AG04449 (cell line): ENCODE measurements around the gene IRF4.

Source experiments
- CTCF ChIA-PET: fragments of 350-600 bp; formaldehyde crosslinking; extraction: SDS; loops from one replicate; lab custom pipeline; 2021; ENCODE audit warnings: antibody characterized with exemption; lab: Yijun Ruan, JAX
- POLR2A ChIA-PET: fragments of 400-600, 350-600 bp; formaldehyde crosslinking; extraction: SDS; loops from one replicate; lab custom pipeline; 2020; ENCODE audit warnings: antibody characterized with exemption, inconsistent platforms; lab: Yijun Ruan, JAX
- DNase-seq: peaks from one replicate; pipeline ENCODE4 v3.0.0-alpha.2; 2010; ENCODE audit warnings: low read depth, low spot score
- H3K4me3 ChIP-seq: 2 replicates; pipeline ENCODE4 v1.5.1; 2011; ENCODE audit warnings: low read depth, mild to moderate bottlenecking, control low read depth, low read length
- CTCF ChIP-seq: IDR thresholded peaks from one replicate; pipeline ENCODE4 v1.5.1; 2011; ENCODE audit warnings: mild to moderate bottlenecking, moderate library complexity, low read length, control low read depth, inconsistent platforms; ENCODE audit not compliant: insufficient read depth; ENCODE audit errors: missing control alignments

IRF4 gene

GRCh38 chr6:396126-396520, 4.6 kb downstream of the IRF4 start:
- no peak for TF ChIP-seq CTCF
- ChIA-PET POLR2A (no interaction called here), CTCF (no interaction called here)
- no peak for DNase-seq
- no peak overlapping the region for H3K4me3 ChIP-seq

- TF ChIP-seq CTCF = no peak
- no peak for DNase-seq
- ChIA-PET CTCF (no interaction called here), POLR2A (no interaction called here)
- no peak overlapping the region for H3K4me3 ChIP-seq
Measured at GRCh38 chr6:397056-397455, 5.5 kb downstream of the IRF4 start.

- H3K4me3 ChIP-seq = no peak overlapping the region
- ChIA-PET CTCF (no interaction called here), POLR2A (no interaction called here)
- no peak for DNase-seq
- TF ChIP-seq CTCF = no peak
Measured at GRCh38 chr6:397604-398003, 6.1 kb downstream of the IRF4 start.

GRCh38 chr6:398065-398464, 6.5 kb downstream of the IRF4 start:
- POLR2A ChIA-PET = no interaction called here
- DNase-seq = no peak
- CTCF ChIA-PET = no interaction called here
- no peak overlapping the region for H3K4me3 ChIP-seq
- TF ChIP-seq CTCF = no peak

- H3K4me3 ChIP-seq = no peak overlapping the region
- TF ChIP-seq CTCF = no peak
- no peak for DNase-seq
- POLR2A ChIA-PET = no interaction called here
- CTCF ChIA-PET = no interaction called here
Measured at GRCh38 chr6:398558-399078, 7.1 kb downstream of the IRF4 start.

- CTCF ChIA-PET = no interaction called here
Measured at GRCh38 chr6:399785-400534, 8.4 kb downstream of the IRF4 start.

More at GRCh38 chr6:399785-400534, 8.4 kb downstream of the IRF4 start:
- no peak overlapping the region for H3K4me3 ChIP-seq
- TF ChIP-seq CTCF = no peak
- no peak for DNase-seq
- POLR2A ChIA-PET = no interaction called here
